ENCODE measurements around the gene TMPRSS11D. TPM values are rescaled to one million over a fixed set of nuclear protein-coding genes. Genes with fewer than 3 reads are reported as not detected.

Gene TMPRSS11D
- total and polyA plus RNA-seq, 2 of the 13 experiments (the other 11 are each of a cell fraction or from before 2014, with no cell fraction given), result not detected

DNA sequence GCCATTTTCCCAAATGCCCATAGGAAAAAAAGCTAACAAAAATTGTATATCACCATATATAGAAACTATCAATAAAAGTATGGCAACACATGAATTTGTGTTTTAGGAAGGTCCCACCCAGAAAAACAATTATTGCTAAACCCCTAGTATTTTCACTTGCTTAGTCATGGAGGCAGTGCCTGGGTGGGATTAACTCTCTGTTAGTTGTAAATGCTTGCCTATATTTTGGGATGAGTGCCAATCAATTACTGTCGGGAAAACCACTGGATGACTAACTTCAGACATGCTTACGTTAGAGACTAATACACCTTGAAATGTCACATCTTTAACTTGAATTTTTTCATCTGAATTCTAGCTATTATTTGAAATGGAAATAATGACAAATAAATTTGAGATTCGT, 45.6 kb upstream of the TMPRSS11D start (continued):
- TF ChIP-seq TRIM22 (IDR thresholded peaks at IDR 0.05) (no peak), ZNF773 (CRISPR knock-in tag; IDR thresholded peaks at IDR 0.05; ENCODE audit: borderline replicate concordance) (no peak)
- TF ChIP-seq, protein P1, sequence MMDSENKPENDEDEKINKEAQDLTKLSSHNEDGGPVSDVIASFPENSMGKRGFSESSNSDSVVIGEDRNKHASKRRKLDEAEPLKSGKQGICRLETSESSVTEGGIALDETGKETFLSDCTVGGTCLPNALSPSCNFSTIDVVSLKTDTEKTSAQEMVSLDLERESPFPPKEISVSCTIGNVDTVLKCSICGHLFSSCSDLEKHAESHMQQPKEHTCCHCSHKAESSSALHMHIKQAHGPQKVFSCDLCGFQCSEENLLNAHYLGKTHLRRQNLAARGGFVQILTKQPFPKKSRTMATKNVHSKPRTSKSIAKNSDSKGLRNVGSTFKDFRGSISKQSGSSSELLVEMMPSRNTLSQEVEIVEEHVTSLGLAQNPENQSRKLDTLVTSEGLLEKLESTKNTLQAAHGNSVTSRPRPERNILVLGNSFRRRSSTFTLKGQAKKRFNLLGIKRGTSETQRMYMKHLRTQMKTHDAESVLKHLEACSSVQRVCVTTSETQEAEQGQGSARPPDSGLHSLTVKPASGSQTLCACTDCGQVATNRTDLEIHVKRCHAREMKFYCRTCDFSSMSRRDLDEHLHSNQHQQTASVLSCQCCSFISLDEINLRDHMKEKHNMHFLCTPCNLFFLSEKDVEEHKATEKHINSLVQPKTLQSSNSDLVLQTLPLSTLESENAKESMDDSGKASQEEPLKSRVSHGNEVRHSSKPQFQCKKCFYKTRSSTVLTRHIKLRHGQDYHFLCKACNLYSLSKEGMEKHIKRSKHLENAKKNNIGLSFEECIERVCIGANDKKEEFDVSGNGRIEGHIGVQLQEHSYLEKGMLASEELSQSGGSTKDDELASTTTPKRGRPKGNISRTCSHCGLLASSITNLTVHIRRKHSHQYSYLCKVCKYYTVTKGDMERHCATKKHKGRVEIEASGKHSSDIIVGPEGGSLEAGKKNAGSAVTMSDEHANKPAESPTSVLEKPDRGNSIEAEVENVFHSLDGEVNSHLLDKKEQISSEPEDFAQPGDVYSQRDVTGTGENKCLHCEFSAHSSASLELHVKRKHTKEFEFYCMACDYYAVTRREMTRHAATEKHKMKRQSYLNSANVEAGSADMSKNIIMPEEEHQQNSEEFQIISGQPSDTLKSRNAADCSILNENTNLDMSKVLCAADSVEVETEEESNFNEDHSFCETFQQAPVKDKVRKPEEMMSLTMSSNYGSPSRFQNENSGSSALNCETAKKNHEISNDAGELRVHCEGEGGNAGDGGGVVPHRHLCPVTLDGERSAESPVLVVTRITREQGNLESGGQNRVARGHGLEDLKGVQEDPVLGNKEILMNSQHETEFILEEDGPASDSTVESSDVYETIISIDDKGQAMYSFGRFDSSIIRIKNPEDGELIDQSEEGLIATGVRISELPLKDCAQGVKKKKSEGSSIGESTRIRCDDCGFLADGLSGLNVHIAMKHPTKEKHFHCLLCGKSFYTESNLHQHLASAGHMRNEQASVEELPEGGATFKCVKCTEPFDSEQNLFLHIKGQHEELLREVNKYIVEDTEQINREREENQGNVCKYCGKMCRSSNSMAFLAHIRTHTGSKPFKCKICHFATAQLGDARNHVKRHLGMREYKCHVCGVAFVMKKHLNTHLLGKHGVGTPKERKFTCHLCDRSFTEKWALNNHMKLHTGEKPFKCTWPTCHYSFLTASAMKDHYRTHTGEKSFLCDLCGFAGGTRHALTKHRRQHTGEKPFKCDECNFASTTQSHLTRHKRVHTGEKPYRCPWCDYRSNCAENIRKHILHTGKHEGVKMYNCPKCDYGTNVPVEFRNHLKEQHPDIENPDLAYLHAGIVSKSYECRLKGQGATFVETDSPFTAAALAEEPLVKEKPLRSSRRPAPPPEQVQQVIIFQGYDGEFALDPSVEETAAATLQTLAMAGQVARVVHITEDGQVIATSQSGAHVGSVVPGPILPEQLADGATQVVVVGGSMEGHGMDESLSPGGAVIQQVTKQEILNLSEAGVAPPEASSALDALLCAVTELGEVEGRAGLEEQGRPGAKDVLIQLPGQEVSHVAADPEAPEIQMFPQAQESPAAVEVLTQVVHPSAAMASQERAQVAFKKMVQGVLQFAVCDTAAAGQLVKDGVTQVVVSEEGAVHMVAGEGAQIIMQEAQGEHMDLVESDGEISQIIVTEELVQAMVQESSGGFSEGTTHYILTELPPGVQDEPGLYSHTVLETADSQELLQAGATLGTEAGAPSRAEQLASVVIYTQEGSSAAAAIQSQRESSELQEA (CRISPR knock-in tag; IDR thresholded peaks at IDR 0.05; ENCODE audit: not compliant biosample characterization), result no peak

- DNase-seq (ENCODE audit: low spot score) (no peak), ATAC-seq (no peak), FAIRE-seq (no peak)
- Histone ChIP-seq H3K27me3 (ENCODE audit: control insufficient read depth in 1 of 2, insufficient read depth in 2 of 2, low read length in 2 of 2) (no peaks in the 10 kb centered on the region; a peak in 1 of 5 replicates), H2AFZ (ENCODE audit: low read length) (no peak overlapping the region), H3K27ac (ENCODE audit: extremely low read length, insufficient read depth, low read length) (no peak overlapping the region), H3K4me3 (replicated peaks in 1 of 3; ENCODE audit: insufficient read depth in 1 of 3, low read depth in 2 of 3, low read length in 3 of 3) (no peak overlapping the region), H4K20me1 (ENCODE audit: insufficient read depth, low read length) (no peaks in the 10 kb centered on the region), H3K9me3 (ENCODE audit: low read length) (no peaks in the 10 kb centered on the region), H3K79me2 (ENCODE audit: insufficient read depth, low read length) (no peaks in the 10 kb centered on the region), H3K4me2 (ENCODE audit: low read depth, low read length) (no peak overlapping the region), H3K4me1 (ENCODE audit: insufficient read depth, low read length) (no peaks in the 10 kb centered on the region), H3K9ac (ENCODE audit: insufficient read depth, low read depth, low read length) (no peak overlapping the region), H3K36me3 (replicated peaks in 1 of 2; ENCODE audit: control insufficient read depth in 1 of 2, insufficient read depth in 2 of 2, low read length in 2 of 2) (no peaks in the 10 kb centered on the region)
- in situ Hi-C loops (cut with HindIII; ENCODE audit: extremely low pct_ligation_motif_present, low pct_unique_long_range_greater_than_20kb), result no loop called here
- BruUV-seq (replicated peaks), result no TSS peak
- intact Hi-C loops (cut with micrococcal nuclease; ENCODE audit: unreplicated experiment), result no loop called here
- 10% methylated on average over 3 of the region's 3 CpGs for WGBS (ENCODE audit: low lambda C conversion rate)
- CTCF ChIA-PET (ENCODE audit: low intra/inter-chr PET ratio, low total read pairs), result no interaction called here
- POLR2A ChIA-PET, result no interaction called here
- TF ChIP-seq GZF1 (CRISPR knock-in tag; IDR thresholded peaks at IDR 0.05), result no peak
- no peak for TF ChIP-seq ZKSCAN8 (CRISPR knock-in tag; IDR thresholded peaks at IDR 0.05; ENCODE audit: borderline replicate concordance)
- TF ChIP-seq ZNF552 (CRISPR knock-in tag; IDR thresholded peaks at IDR 0.05; ENCODE audit: borderline replicate concordance), result no peak
- TF ChIP-seq PPARG (CRISPR knock-in tag; conservative IDR thresholded peaks at IDR 0.05), result no peak
- no peak for TF ChIP-seq MXI1 (IDR thresholded peaks at IDR 0.05; ENCODE audit: borderline replicate concordance, low read depth, low read length)
- no peak for TF ChIP-seq ZBTB39 (CRISPR knock-in tag; IDR thresholded peaks at IDR 0.05)
- TF ChIP-seq ZNF121 (CRISPR knock-in tag; IDR thresholded peaks at IDR 0.05), result no peak
- TF ChIP-seq, protein P2, sequence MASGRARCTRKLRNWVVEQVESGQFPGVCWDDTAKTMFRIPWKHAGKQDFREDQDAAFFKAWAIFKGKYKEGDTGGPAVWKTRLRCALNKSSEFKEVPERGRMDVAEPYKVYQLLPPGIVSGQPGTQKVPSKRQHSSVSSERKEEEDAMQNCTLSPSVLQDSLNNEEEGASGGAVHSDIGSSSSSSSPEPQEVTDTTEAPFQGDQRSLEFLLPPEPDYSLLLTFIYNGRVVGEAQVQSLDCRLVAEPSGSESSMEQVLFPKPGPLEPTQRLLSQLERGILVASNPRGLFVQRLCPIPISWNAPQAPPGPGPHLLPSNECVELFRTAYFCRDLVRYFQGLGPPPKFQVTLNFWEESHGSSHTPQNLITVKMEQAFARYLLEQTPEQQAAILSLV (CRISPR knock-in tag; IDR thresholded peaks at IDR 0.05; ENCODE audit: borderline replicate concordance), result no peak
Observed at GRCh38 chr4:67928546-67928945, 44.7 kb upstream of the TMPRSS11D start.
